BJ (cell line): Measurements from ENCODE around the gene CPVL. TPM values are rescaled to one million over a fixed set of nuclear protein-coding genes. Genes with fewer than 3 reads are reported as not detected.

Source experiments
- CTCF ChIA-PET: fragments of 350-600 bp; formaldehyde crosslinking; extraction: SDS; loops from one replicate; lab custom pipeline; 2021; ENCODE audit warnings: antibody characterized with exemption, inconsistent platforms; lab: Yijun Ruan, JAX
- POLR2A ChIA-PET: fragments of 300-600 bp; sonication (Branson Sonifier 250); formaldehyde crosslinking; extraction: SDS; loops from one replicate; lab custom pipeline; 2021; ENCODE audit warnings: antibody characterized with exemption; lab: Charles Lee
- DNase-seq: peaks from one replicate; pipeline ENCODE4 v3.0.0-alpha.2; 2011; ENCODE audit warnings: low read depth
- H3K27me3 ChIP-seq: 2 replicates; pipeline ENCODE4 v1.6.0; 2011; ENCODE audit warnings: low read length; ENCODE audit not compliant: control insufficient read depth, insufficient read depth
- H3K36me3 ChIP-seq: 2 replicates; pipeline ENCODE4 v1.5.1; 2011; ENCODE audit warnings: low read length; ENCODE audit not compliant: control insufficient read depth, insufficient read depth
- H3K4me3 ChIP-seq: 2 replicates; pipeline ENCODE4 v1.5.1; 2011; ENCODE audit warnings: low read depth, mild to moderate bottlenecking, control low read depth, low read length
- CTCF ChIP-seq: IDR thresholded peaks from 2 replicates; pipeline ENCODE4 v1.5.1; 2011; ENCODE audit warnings: low read depth, mild to moderate bottlenecking, control low read depth, inconsistent platforms, low read length, moderate library complexity; ENCODE audit not compliant: insufficient read depth
- polyA plus RNA-seq: library from polyadenylated mRNA; depleted of rRNA; stranded (reverse); fragments of >200 nt; gene quantifications from 2 replicates; pipeline ENCODE4 v1.2.3, GENCODE V29; 2011

Gene CPVL
- polyA plus RNA-seq, 1 experiment = not detected

DNA sequence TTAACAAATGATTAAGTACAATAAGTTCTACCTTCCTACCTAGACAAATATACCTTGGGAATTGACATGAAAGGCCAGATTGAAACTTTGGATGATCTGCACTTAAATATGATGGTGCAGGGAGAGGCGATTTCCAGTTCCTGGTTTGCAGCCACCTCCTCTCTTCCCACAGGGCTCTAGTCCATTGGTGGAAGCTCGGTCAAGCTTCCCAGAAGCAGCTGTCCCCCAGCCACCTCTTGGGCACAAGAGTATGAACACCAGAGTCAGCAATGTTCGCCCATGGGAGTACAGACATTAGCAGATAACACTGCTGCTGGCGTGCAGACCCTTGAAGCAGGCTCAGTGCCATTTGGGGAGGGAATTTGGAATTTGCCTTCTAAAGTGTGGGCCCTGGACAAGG is 1.5 kb upstream of the CPVL start:
- ChIA-PET POLR2A (no interaction called here), CTCF (interaction anchor here (1.0 kb wide), 1 partner anchor 226 kb away, joined by 3 read pairs; no protein-coding TSS in a partner anchor)
- TF ChIP-seq CTCF = no peak
- no peak for DNase-seq
- no peaks in the 10 kb centered on the region for H3K36me3 ChIP-seq
- H3K4me3 ChIP-seq = no peak overlapping the region
- peaks cover 10% of the 10 kb centered on the region for H3K27me3 ChIP-seq

GRCh38 chr7:29146888-29147609 is 712 bp upstream of the CPVL start:
- H3K4me3 ChIP-seq = no peak overlapping the region
- ChIA-PET POLR2A (no interaction called here), CTCF (interaction anchor here (1.3 kb wide), 1 partner anchor 43 kb away, joined by 3 read pairs; no protein-coding TSS in a partner anchor)
- H3K27me3 ChIP-seq = peaks cover 10% of the 10 kb centered on the region
- H3K36me3 ChIP-seq = no peaks in the 10 kb centered on the region
- no peak for TF ChIP-seq CTCF
- DNase-seq = peak; percentile 13

GRCh38 chr7:29145553-29146056 is 732 bp downstream of the CPVL start:
- Histone ChIP-seq H3K4me3 (no peak overlapping the region), H3K27me3 (peaks cover 10% of the 10 kb centered on the region), H3K36me3 (no peaks in the 10 kb centered on the region)
- ChIA-PET POLR2A (no interaction called here), CTCF (interaction anchor here (1.3 kb wide), 1 partner anchor 44 kb away, joined by 3 read pairs; no protein-coding TSS in a partner anchor)
- no peak for TF ChIP-seq CTCF
- no peak for DNase-seq

DNA sequence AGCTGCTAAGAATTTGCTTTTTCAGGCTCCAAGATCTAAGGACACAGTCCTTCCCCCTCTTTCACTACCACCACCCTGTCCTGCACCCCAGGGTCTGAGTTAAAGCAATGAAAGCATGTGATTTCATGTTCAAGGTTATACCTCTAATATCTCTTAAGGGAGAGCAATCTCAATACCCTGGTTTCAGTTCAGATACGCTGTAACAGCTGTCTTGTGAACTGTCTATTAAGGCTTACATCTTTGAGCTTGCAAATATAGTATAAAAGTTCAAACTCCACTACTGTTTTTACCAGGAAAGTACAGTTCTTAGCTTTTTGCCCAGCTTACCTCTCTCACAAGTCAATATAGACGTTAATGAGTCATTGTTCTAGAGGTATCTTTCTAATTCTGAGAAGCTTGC is 2.6 kb downstream of the CPVL start:
- peaks cover 10% of the 10 kb centered on the region for H3K27me3 ChIP-seq
- no peak for TF ChIP-seq CTCF
- DNase-seq = no peak
- no peaks in the 10 kb centered on the region for H3K36me3 ChIP-seq
- ChIA-PET CTCF (interaction anchor here (1.2 to 1.4 kb wide), 2 partner anchors 46 to 217 kb away, joined by 3 read pairs; no protein-coding TSS in a partner anchor), POLR2A (no interaction called here)
- no peak overlapping the region for H3K4me3 ChIP-seq

GRCh38 chr7:29142021-29142727 is 4.2 kb downstream of the CPVL start:
- CTCF ChIA-PET = no interaction called here
- POLR2A ChIA-PET = no interaction called here
- no peaks in the 10 kb centered on the region for H3K36me3 ChIP-seq
- H3K27me3 ChIP-seq = peaks cover 10% of the 10 kb centered on the region
- DNase-seq = no peak
- no peak for TF ChIP-seq CTCF
- no peak overlapping the region for H3K4me3 ChIP-seq
